ENCODE measurements around the gene CYP1A1.

Gene CYP1A1, protein sequence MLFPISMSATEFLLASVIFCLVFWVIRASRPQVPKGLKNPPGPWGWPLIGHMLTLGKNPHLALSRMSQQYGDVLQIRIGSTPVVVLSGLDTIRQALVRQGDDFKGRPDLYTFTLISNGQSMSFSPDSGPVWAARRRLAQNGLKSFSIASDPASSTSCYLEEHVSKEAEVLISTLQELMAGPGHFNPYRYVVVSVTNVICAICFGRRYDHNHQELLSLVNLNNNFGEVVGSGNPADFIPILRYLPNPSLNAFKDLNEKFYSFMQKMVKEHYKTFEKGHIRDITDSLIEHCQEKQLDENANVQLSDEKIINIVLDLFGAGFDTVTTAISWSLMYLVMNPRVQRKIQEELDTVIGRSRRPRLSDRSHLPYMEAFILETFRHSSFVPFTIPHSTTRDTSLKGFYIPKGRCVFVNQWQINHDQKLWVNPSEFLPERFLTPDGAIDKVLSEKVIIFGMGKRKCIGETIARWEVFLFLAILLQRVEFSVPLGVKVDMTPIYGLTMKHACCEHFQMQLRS

DNA sequence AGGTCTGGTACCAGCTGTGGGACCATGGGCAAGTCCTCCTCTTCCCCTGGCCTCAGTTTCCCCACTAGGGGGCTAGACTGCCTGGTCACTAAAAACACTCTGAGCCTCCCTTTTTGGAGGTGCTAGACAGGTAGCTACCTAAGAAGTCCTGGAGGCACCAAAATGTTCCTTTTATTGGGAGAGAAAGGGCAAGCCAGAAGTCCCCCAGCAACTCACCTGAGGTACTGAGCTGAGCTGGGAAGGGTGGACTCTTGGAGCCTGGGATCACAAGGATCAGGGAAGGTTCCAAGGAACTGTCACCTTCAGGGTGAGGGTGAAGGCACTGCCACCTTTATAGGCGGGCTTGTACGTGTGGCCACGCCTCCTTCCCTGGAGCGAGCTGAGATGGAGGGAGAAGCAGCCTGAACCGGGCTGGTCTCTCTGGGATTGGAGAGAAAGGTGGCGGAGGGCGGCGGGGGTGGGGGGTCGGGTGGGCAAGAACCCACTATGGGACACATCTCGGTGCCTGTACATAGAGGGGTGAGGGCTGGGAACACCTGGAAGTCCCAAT is at the start of gene CYP1A1:
Gene CYP1A1 (minus strand): TSS at position 304 of the 550 bp plus-strand sequence. CDS start 2,431 bp downstream, outside the sequence.
- peak in 1 of 2 donors; percentile 8 for DNase-seq (ENCODE audit: low read depth in 2 of 2)

DNA sequence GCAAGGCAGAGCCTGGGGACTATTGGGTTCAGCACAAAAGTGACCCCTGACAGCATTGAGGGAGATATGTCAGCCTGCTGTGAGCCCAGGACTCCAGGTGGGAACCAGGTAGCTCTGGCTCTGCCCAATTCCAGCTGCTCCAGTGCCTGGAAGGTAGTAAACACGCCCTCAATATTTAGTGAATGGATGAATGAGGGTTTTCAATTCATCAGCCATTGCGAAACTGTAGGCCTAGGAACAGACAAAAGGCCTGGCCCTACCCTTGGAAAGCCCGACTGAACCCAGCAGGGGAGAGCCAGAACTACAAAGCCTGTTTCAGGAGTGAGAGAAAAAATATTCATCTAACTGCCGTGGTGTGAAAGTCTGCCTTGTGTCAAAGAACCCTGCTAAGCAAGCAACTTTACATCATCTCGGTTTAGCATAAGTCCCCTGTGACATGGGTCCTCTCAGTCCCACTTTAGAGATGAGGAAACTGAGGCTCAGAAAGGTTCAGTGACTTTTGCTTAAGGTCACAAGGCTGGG is 48.5 kb upstream of the CYP1A1 start:
- no peak for DNase-seq (ENCODE audit: low read depth in 2 of 2)

GRCh38 chr15:74773329-74773728 is 48.0 kb upstream of the CYP1A1 start:
- DNase-seq (ENCODE audit: low read depth in 2 of 2) = no peak

DNA sequence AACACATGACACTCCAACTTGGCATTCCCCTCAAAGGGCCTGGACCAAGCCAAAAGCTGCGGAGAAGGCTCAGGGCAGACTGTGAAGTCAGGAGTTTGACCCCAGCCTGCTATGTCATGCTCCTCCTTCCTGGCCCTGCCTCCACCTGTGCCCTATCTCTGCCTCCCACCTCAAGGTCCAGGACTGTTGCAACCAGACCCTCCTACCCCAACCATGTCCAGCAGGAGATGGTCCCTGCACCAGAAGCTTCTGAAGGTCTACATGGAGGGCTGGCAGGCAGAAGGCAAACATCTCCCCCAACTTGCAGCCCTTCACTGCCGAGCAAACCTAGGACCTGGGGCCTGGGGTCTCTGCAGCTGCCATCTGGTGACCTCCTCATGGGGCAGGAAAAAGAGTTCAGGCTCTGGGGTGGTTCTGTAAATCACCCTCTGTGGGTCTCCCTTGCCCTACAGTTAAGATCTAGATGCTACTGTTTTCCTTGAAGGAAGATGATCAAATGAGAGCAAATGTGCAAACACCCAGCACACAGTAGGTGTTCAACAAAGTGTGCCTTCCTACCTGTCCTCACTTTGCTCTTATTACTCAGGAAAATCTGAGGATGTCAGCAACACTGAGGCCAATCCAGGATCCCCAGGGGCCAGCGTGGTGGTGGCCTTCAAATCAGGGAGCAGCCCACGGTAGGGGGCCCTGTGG is 45.0 kb upstream of the CYP1A1 start:
- DNase-seq (ENCODE audit: low read depth in 2 of 2) = no peak

DNA sequence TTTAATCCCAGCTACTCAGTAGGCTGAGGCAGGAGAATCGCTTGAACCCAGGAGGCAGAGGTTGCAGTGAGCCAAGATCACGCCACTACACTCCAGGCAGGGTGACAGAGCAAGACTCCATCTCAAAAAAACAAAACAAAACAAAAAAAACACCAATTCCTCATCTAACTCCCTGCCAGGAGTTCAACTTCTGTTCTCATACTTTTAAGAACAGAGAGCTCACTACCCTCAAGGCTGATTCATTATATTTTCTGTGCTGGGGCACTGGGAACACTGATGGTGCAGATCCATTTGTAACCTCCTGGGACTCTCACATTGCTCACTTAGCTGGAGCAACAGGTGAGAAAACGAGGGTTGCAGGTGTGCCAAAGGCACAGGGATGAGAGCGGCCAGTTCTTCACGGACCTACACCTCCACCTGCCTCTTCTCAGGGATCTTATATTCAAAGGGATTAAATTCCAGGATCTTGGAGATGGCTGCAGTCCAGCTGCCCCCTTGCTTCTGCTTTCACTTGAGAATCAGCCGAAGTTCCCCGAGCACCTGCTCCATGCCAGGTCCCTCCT is 44.2 kb upstream of the CYP1A1 start:
- DNase-seq (ENCODE audit: low read depth in 2 of 2) = no peak

DNA sequence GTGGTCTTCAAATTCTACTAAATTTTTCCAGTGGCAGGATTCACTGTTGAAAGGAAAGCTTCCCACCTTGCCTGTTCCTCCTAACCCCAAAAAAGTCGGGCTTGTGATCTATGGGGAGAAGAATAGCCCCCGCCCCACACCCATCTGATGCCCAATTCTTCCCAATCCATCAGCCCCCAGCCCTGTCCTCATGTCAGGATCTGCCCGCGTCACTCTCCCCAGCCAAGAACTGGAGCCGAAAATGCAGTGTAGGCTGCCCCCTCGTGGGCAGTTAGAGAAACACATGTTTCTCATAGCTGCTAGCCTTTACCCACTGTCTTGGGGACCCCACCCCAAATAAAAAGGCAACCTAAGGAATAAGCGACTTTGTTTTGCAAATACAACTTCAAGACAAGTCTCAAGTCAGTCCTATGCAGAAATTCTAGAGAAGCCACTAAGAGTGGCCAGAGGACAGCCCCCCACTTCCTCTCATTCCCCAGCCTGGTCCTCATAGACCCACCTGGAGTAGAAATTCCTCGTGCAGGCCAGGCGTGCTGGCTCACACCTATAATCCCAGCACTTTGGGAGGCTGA is 43.5 kb upstream of the CYP1A1 start:
- no peak for DNase-seq (ENCODE audit: low read depth in 2 of 2)

DNA sequence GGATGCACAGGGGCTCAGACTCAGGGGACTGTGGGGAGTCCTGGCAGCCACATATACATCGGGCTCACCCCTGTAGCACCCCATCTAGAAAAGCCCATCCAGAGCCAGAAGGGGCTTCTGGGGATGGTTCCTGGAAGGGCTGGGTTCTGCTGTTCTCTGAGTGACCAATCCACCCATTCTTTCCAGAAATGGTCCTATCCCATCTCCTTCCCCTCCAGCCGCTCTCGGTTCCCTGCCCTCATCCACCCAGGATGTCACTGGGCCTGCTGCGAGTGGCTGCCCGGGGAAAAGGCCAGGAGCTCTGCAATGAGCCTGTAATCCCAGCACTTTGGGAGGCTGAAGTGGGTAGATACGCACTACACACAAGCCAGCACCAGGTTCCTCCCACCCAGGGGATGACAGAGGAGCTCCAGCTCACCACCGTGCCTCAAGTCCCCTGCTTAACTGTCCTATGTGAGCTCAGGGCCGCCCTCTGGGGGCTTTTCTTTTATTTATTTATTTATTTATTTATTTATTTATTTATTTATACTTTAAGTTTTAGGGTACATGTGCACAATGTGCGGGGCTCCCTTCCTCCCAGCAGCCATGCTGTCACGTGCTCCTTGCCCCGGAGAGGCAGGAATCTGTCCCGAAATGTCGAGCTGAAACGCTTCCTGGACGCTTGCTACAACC is 42.9 kb upstream of the CYP1A1 start:
- DNase-seq (ENCODE audit: low read depth in 2 of 2) = no peak

DNA sequence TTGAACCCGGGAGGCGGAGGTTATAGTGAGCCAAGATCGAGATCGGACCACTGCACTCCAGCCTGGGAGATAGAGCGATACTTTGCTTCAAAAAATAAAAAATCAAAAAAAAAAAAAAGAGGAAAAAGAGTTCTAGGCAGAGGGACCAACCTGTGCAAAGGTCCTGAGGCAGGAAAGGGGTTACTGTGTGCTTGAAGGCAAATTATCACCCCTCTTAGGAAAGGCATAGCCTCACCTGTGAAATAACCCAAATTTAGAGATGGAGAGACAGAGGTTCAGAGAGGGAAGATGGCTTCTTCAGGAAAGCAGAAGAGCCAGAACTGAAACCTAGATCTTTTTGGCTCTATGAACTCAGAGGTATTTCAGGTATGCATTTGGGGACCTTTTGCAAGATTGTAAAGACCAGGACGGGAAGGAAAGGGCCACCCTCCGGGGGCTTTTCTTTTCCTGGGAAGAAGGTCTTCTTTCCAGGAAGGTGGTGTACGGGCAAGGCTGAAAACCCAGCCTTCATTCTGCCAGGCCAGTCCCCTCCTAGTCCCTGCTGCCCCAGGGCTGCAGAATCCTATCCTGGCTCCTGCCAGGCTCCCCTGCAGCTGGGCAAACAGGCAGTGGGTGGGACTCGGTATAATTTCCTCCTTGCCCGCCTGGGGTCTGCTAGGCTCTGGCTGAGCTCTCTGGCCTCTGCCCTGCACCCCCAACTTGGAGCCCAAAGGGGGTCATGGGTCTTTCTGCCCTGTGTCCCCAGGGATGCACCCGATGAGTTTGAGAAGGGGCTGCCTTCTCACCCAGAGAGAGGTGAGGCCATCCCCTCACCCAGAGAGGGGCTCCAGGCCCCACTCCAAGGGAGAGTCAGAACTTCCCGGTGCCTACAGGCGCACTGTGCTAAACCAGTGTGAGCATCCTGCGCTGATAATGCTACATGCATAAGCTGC is 42.1 kb upstream of the CYP1A1 start:
- no peak for DNase-seq (ENCODE audit: low read depth in 2 of 2)

- no peak for DNase-seq (ENCODE audit: low read depth in 2 of 2)
Observed at GRCh38 chr15:74763416-74763815, 38.1 kb upstream of the CYP1A1 start.

- DNase-seq (ENCODE audit: low read depth in 2 of 2) = no peak
Observed at GRCh38 chr15:74762791-74763150, 37.4 kb upstream of the CYP1A1 start.

- no peak for DNase-seq (ENCODE audit: low read depth in 2 of 2)
Observed at GRCh38 chr15:74758736-74759135, 33.4 kb upstream of the CYP1A1 start.

DNA sequence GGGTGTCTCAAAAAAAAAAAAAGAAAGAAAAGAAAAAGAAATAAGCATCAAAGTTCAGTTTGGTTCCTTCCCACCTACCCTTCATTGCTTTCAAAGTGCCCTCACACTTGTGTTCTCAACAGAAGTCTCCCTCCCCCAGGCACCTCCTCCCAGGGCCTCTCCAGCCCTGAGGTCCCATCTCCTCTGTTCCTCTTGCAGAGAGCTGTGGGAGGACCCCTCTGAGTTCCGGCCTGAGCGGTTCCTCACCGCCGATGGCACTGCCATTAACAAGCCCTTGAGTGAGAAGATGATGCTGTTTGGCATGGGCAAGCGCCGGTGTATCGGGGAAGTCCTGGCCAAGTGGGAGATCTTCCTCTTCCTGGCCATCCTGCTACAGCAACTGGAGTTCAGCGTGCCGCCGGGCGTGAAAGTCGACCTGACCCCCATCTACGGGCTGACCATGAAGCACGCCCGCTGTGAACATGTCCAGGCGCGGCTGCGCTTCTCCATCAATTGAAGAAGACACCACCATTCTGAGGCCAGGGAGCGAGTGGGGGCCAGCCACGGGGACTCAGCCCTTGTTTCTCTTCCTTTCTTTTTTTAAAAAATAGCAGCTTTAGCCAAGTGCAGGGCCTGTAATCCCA is 29.4 kb upstream of the CYP1A1 start:
- DNase-seq (ENCODE audit: low read depth in 2 of 2) = no peak

DNA sequence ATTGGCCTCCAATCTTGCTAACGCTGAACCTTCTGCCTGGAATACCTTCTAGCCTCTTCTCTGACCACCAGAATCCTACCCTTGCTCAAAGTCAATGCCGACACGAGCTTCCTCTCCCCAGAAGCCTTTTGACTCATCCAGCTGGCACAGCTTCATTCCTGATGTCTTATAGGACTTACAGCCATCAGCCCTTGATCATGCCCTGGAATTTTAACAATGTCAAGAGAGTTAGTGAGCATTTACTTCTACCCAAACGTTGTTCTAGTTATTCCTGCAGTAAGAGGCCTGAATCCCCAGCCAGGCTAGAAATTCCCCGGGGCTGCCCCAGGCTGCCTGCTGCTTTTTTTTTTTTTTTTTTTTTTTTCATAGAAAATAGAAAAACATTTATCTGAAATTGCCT is 27.2 kb upstream of the CYP1A1 start:
- DNase-seq (ENCODE audit: low read depth in 2 of 2) = no peak

DNA sequence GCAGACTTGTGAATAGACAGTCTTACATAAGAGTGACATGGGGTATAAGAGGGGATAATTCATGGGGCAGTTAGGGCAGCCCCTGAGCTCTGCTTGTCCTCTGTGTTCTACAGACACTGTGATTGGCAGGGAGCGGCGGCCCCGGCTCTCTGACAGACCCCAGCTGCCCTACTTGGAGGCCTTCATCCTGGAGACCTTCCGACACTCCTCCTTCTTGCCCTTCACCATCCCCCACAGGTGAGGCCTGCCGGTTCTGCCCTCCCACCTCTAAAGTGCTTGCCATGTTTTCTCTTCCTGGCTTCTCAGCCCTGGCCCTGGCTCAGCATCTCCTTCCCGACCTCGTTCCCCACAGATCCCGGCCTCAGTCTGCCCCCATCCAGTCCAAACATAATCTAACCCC is 26.7 kb upstream of the CYP1A1 start:
- DNase-seq (ENCODE audit: low read depth in 2 of 2) = no peak

DNA sequence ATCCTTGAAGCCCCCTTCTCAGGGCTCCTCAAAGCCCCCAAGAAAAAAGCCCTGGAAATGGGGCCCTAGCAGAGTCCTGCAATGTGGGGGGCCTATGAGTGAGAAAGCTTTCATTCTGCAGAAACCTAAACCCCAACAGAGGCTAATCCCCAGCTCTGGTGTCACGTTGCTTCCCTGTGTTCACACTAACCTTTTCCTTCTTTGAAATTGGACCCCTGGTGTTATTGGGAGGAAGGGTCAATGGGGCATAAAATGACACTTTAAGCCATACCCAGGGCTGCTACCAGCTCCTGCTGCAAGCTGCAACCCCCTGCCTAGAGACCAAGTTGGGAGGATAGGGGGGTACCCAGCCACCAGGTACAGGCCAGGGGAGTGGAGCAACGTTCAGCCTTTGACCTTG is 25.4 kb upstream of the CYP1A1 start:
- no peak for DNase-seq (ENCODE audit: low read depth in 2 of 2)

DNA sequence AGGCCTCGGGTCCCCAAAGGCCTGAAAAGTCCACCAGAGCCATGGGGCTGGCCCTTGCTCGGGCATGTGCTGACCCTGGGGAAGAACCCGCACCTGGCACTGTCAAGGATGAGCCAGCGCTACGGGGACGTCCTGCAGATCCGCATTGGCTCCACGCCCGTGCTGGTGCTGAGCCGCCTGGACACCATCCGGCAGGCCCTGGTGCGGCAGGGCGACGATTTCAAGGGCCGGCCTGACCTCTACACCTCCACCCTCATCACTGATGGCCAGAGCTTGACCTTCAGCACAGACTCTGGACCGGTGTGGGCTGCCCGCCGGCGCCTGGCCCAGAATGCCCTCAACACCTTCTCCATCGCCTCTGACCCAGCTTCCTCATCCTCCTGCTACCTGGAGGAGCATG is 24.5 kb upstream of the CYP1A1 start:
- DNase-seq (ENCODE audit: low read depth in 2 of 2) = no peak

- DNase-seq (ENCODE audit: low read depth in 2 of 2) = no peak
Observed at GRCh38 chr15:74748322-74748946, 23.1 kb upstream of the CYP1A1 start, which contains the start of gene CYP1A2. CYP1A2 (plus strand) TSS chr15:74748845; CDS start chr15:74749739, 894 bp downstream.

DNA sequence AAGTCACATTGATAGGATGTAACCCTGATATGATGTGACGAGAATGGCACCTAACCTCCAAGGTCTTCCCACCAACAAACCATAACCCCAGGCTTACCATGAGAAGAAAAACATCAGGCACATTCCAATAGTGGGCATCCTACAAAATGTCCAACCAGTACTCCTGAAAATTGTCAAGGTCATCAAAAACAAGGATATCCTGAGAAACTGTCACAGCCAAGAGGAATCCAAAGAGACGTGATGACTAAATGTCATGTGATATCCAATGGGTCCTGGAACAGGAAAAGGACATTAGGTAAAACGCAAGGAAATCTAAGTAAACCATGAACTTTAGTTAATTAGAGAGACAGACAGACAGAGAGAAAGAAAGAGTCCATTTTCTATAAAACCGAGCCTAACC is 21.1 kb upstream of the CYP1A1 start:
- DNase-seq (ENCODE audit: low read depth in 2 of 2) = no peak

- DNase-seq (ENCODE audit: low read depth in 2 of 2) = no peak
Observed at GRCh38 chr15:74742422-74742821, 17.1 kb upstream of the CYP1A1 start.

Data from stimulated activated CD8-positive, alpha-beta memory T cell treated with anti-CD3 and anti-CD28 coated beads, Interleukin-15, amount 100 ng/mL, for 48 hours (primary cell).